Muscle of leg (tissue), 16 donors: ENCODE data around the gene UMAD1. TPM values are rescaled to one million over a fixed set of nuclear protein-coding genes. Genes with fewer than 3 reads are reported as not detected.

Experiments
- DNase-seq: peaks from one replicate; pipeline ENCODE4 v3.0.0; 2013
- H3K27ac ChIP-seq: one replicate; pipeline ENCODE4 v1.5.1; 2013; ENCODE audit warnings: mild to moderate bottlenecking, low read length, control low read depth
- H3K27me3 ChIP-seq: one replicate; pipeline ENCODE4 v1.6.1; 2013; ENCODE audit warnings: low read length; ENCODE audit not compliant: control insufficient read depth, insufficient read depth
- H3K36me3 ChIP-seq: one replicate; pipeline ENCODE4 v1.6.1; 2013; ENCODE audit warnings: low read length; ENCODE audit not compliant: control insufficient read depth, insufficient read depth
- H3K4me1 ChIP-seq: one replicate; pipeline ENCODE4 v1.6.1; 2013; ENCODE audit warnings: low read length; ENCODE audit not compliant: control insufficient read depth, insufficient read depth
- H3K4me3 ChIP-seq: one replicate; pipeline ENCODE4 v1.5.1; 2013; ENCODE audit warnings: low read length, control low read depth
- H3K9me3 ChIP-seq: replicated peaks from 2 replicates; pipeline ENCODE4 v1.6.1; 2013; ENCODE audit warnings: low read depth, low read length; ENCODE audit not compliant: control insufficient read depth
- WGBS: methylation state at CpG from one replicate; pipeline ENCODE4 v1.1.5; 2013; ENCODE audit warnings: missing lambda C conversion rate; ENCODE audit not compliant: insufficient coverage; 5-methylcytosine and 5-hydroxymethylcytosine counted together
- long read RNA-seq, 11 donors: transcript quantifications; one replicate each; lab custom pipeline, GENCODE V29; 2026
- polyA plus RNA-seq, 8 donors: library from polyadenylated mRNA; unstranded; fragments of 120-200 nt; gene quantifications; one replicate each; pipeline versions ENCODE4 v1.2.1 to v1.2.3, GENCODE V29; 2013; ENCODE audit warnings: inconsistent platforms in 1 of 8, low replicate concordance in 1 of 8; ENCODE audit not compliant: insufficient read length in 8 of 8, insufficient read depth in 1 of 8
- total RNA-seq: library from RNA; stranded (reverse); fragments of 120-200 nt; gene quantifications from one replicate; pipeline ENCODE4 v1.2.4, GENCODE V29; 2013

UMAD1 gene
- total RNA-seq: 7.8 TPM
- 10 to 100 TPM in 2 of 8 donors, 1 to 10 TPM in 6; 7.4 to 11.8 (median 9.2) TPM for polyA plus RNA-seq
- long read RNA-seq, donor 1: 0 reads
- long read RNA-seq, donor 2, partial matches to known transcripts: 0 of 1 reads
- long read RNA-seq, donor 2, other reads (novel, unspliced or antisense): 0 of 1 reads
- long read RNA-seq, donor 3: 0 reads
- long read RNA-seq, donor 4, partial matches to known transcripts: 0 of 1 reads
- long read RNA-seq, donor 4, other reads (novel, unspliced or antisense): 0 of 1 reads
- long read RNA-seq, donor 5, partial matches to known transcripts: 0 of 2 reads
- long read RNA-seq, donor 5, other reads (novel, unspliced or antisense): 0 of 2 reads
- long read RNA-seq, donor 6, partial matches to known transcripts: 0 of 1 reads
- long read RNA-seq, donor 6, other reads (novel, unspliced or antisense): 0 of 1 reads
- long read RNA-seq, donor 7, partial matches to known transcripts: 0 of 1 reads
- long read RNA-seq, donor 7, other reads (novel, unspliced or antisense): 0 of 1 reads
- long read RNA-seq, donor 8, partial matches to known transcripts: 6 of 7 reads
- long read RNA-seq, donor 8, other reads (novel, unspliced or antisense): 0 of 7 reads
- long read RNA-seq, donor 9: 0 reads
- long read RNA-seq, donor 10: 0 reads
- long read RNA-seq, donor 11, partial matches to known transcripts: 0 of 1 reads
- long read RNA-seq, donor 11, other reads (novel, unspliced or antisense): 0 of 1 reads

DNA sequence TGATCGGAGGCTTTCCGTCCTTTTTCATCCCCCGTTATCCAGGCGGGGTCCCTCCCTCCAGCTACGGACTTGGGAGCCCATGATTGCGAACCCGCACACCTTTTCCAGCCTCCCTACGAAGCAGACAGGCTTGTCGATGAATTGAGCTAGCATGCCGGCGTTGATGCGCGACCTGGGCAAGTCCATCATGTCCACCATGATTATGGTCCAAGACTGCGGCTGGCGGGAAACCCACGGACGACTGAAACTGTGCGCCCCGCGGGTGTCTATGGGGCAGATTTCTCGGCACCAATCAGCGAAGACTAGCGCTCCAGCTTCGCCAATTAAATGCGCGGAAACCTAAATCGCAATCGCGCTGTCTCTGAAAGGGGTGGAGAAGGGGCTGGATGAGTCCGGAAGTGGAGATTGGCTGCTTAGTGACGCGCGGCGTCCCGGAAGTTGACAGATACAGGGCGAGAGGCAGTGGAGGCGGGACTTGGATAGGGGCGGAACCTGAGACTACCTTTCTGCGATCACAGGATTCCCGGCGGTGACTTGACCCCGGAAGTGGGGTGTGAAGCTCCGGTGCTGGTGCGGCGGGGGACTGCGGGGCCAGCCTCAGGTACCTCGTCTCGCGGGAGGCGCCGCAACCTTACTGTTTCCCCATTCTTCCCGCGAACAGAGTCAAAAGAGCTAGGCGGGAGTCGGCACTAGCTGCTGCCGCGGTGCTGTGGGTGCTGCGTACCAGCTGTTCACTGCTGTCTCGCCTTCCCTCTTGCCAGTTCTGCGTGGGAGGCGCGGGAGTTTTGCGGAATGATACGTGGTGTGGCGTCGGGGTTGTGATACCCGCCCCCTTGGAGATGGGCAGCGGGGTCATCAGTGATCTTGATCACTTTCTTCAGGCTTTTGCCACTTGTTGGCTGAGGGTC lies at the start of gene UMAD1:
Gene UMAD1, plus strand, starts transcription at position 532 of the 908 bp plus-strand sequence. CDS start 32,620 bp downstream, outside the sequence.
- Histone ChIP-seq H3K36me3 (no peaks in the 10 kb centered on the region), H3K27me3 (no peaks in the 10 kb centered on the region), H3K27ac (peak within 1 kb of the TSS; percentile 93), H3K9me3 (no peaks in the 10 kb centered on the region), H3K4me3 (peak within 1 kb of the TSS; percentile 86), H3K4me1 (peaks cover 13% of the 10 kb centered on the region)
- WGBS: under 1% methylated on average over 51 of the region's 68 CpGs
- peak; percentile 100 for DNase-seq

DNA sequence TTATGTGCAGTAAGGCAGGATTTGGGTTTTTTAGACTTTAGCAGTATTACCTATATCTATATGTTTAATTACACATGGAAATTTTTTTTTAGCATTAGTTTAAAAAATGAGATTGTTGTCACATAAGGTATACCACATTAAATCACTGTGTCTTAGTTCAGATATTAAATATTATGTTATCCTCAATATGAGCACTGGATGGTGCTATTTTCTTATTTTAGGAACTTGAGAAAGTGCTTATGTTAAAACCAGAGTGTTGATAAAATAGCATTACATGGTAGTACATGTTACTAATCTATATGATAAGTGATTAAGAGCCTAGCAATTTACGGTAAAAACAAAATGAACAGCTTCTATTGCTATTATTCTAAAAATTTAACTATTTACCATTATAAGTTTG lies 45.1 kb upstream of the UMAD1 start:
- no peak overlapping the region for H3K27ac ChIP-seq
- DNase-seq: peak; percentile 46
- H3K36me3 ChIP-seq: peaks cover 21% of the 10 kb centered on the region
- H3K27me3 ChIP-seq: no peaks in the 10 kb centered on the region
- H3K9me3 ChIP-seq: no peaks in the 10 kb centered on the region
- no peaks in the 10 kb centered on the region for H3K4me1 ChIP-seq
- no CpG with 5 or more reads among the region's 1 CpG for WGBS
- H3K4me3 ChIP-seq: no peak overlapping the region

- Histone ChIP-seq H3K4me1 (no peaks in the 10 kb centered on the region), H3K27ac (no peak overlapping the region), H3K4me3 (no peak overlapping the region), H3K36me3 (peaks cover 21% of the 10 kb centered on the region), H3K27me3 (no peaks in the 10 kb centered on the region), H3K9me3 (no peaks in the 10 kb centered on the region)
- DNase-seq: peak; percentile 2
- WGBS: no CpG with 5 or more reads among the region's 5 CpGs
Observed at GRCh38 chr7:7596176-7596575, 44.4 kb upstream of the UMAD1 start.

GRCh38 chr7:7607010-7607409 lies 33.5 kb upstream of the UMAD1 start:
- no peak overlapping the region for H3K27ac ChIP-seq
- H3K4me1 ChIP-seq: no peaks in the 10 kb centered on the region
- H3K27me3 ChIP-seq: no peaks in the 10 kb centered on the region
- H3K4me3 ChIP-seq: no peak overlapping the region
- no peaks in the 10 kb centered on the region for H3K9me3 ChIP-seq
- no peak for DNase-seq
- WGBS: no CpG with 5 or more reads among the region's 3 CpGs
- peaks cover 5% of the 10 kb centered on the region for H3K36me3 ChIP-seq

DNA sequence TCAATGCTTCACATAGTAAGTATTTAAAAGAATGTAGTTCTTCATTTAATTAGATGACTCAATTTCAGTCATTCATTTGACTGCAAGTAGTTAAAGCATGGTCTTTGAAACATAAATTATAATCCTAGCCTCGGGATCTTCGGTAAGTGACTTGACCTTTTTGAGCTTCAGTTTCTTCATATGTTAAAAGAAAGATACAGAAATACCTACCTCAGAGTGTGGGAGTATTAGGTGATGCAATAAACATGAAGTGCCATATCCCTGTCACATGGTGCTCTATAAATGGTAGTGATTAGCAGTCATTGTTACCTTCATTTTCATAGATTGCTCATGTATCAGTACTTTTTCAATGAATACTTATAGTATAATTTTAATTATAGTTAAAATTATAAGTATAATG lies 31.2 kb upstream of the UMAD1 start:
- no peaks in the 10 kb centered on the region for H3K4me1 ChIP-seq
- WGBS: no CpG with 5 or more reads among the region's 2 CpGs
- DNase-seq: no peak
- H3K27me3 ChIP-seq: no peaks in the 10 kb centered on the region
- no peak overlapping the region for H3K27ac ChIP-seq
- peaks cover 5% of the 10 kb centered on the region for H3K36me3 ChIP-seq
- H3K4me3 ChIP-seq: no peak overlapping the region
- no peaks in the 10 kb centered on the region for H3K9me3 ChIP-seq

DNA sequence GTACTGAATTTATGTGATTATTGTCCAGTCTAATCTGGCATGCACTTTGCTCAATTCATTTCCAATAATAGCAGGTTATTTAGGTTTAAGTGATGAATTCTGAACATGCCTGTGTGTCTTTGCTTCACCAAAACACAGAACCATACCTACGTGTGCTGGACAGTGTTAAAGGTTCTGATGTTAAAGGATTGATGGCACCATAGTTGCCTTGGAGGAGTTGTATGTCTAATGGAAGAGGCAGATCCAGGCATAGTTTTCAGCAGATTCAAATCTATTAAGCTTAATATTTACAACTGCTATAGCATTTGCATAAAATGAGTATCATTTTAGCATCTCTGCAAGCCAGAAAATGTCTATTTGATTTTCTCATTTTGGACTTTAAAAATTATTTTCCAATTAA lies 28.0 kb upstream of the UMAD1 start:
- no CpG with 5 or more reads among the region's 1 CpG for WGBS
- H3K9me3 ChIP-seq: no peaks in the 10 kb centered on the region
- H3K36me3 ChIP-seq: no peaks in the 10 kb centered on the region
- H3K4me3 ChIP-seq: no peak overlapping the region
- no peak for DNase-seq
- H3K27me3 ChIP-seq: no peaks in the 10 kb centered on the region
- H3K4me1 ChIP-seq: no peaks in the 10 kb centered on the region
- no peak overlapping the region for H3K27ac ChIP-seq

- Histone ChIP-seq H3K4me3 (no peak overlapping the region), H3K27ac (no peak overlapping the region), H3K4me1 (no peaks in the 10 kb centered on the region), H3K36me3 (no peaks in the 10 kb centered on the region), H3K9me3 (no peaks in the 10 kb centered on the region), H3K27me3 (no peaks in the 10 kb centered on the region)
- DNase-seq: no peak
- no CpG with 5 or more reads among the region's 1 CpG for WGBS
Observed at GRCh38 chr7:7613210-7613609, 27.3 kb upstream of the UMAD1 start.

DNA sequence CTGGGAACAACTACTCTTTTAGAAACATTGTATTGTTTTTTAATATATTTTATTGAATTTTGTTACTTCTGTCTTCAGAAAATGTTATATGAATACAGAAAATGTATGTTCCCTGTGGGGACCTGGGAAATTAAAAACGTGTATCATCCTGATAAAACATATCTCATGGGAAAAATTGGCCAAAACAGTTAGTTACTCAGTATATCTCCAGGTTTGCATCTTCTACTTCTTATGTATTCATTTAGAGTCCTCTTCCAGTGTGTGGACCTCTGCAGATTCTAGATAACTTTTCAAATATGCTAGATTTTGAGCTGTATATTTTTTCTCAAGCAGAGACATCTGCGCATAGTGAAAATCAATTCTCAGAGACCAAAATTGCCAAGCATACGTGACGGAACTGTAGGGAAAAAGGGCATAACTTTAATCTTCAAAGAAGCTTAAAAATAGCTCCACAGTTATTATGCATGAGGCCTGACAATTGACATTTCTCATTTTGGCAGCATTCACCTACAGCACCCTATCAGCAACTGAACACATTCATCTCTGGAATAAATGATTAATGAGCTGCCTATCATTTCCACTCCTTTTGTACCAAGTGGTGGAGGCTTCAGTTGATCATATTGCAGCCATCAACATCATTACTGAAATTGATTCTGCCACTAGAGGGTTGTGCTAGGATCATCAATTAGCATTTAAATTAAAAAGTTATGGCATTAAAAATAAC lies 26.4 kb upstream of the UMAD1 start:
- DNase-seq: no peak
- Histone ChIP-seq H3K27me3 (no peaks in the 10 kb centered on the region), H3K27ac (no peak overlapping the region), H3K4me1 (no peaks in the 10 kb centered on the region), H3K4me3 (no peak overlapping the region), H3K36me3 (no peaks in the 10 kb centered on the region), H3K9me3 (no peaks in the 10 kb centered on the region)
- no CpG with 5 or more reads among the region's 4 CpGs for WGBS

DNA sequence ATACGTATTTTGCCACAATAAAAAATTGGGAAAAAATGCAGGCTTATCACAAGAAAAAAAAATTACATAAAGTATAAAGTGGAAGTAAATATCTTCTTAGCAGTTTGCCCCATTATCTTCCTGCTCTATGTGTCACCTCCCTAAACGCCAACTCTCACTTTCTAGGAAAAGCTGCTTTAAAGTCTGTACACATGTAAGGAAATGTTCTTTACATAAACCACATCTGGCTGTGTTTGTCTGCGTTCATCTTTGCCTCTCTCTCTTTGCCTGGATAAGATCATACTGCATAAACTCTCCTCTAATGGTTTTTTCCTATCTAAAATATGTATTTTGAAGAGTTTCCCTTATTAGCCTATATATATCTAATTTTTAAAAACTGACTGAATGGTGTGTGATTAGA lies 23.0 kb upstream of the UMAD1 start:
- Histone ChIP-seq H3K4me1 (no peaks in the 10 kb centered on the region), H3K36me3 (no peaks in the 10 kb centered on the region), H3K27me3 (no peaks in the 10 kb centered on the region), H3K27ac (no peak overlapping the region), H3K9me3 (no peaks in the 10 kb centered on the region), H3K4me3 (no peak overlapping the region)
- DNase-seq: no peak
- no CpG with 5 or more reads among the region's 3 CpGs for WGBS
